K562 (cell line): ENCODE data around the gene SLC30A1. TPM values are rescaled to one million over a fixed set of nuclear protein-coding genes. Genes with fewer than 3 reads are reported as not detected.

ENCODE experiments used
- ATAC-seq: fragments of 200-7000 bp; cut with Tn5 transposase; 3 replicates; pipeline ENCODE4 v1.9.1; 2020; ENCODE audit warnings: moderate library complexity
- BruUV-seq: library from RNA; stranded (reverse); fragments of 400-500 nt; replicated peaks from 2 replicates; lab custom pipeline; 2021; lab: Mats Ljungman, UMichigan
- CTCF ChIA-PET: fragments of 300-600 bp; formaldehyde crosslinking; extraction: SDS; loops from one replicate; lab custom pipeline; 2021; ENCODE audit warnings: low intra/inter-chr PET ratio; lab: Yijun Ruan, JAX
- POLR2A ChIA-PET: fragments of 300-600, 350-650 bp; sonication (Branson Sonifier 250); formaldehyde crosslinking; extraction: SDS; loops from one replicate; lab custom pipeline; 2021; ENCODE audit warnings: antibody characterized with exemption, inconsistent platforms; lab: Yijun Ruan, JAX
- DNase-seq, 4 experiments: peaks; one replicate each; pipeline versions ENCODE4 v3.0.0 to v3.0.0-alpha.2; 2011 to 2018; ENCODE audit warnings: low spot score in 3 of 4, mixed read lengths in 3 of 4; ENCODE audit errors: extremely low read depth in 1 of 4
- FAIRE-seq: peaks from 2 replicates; lab custom pipeline; 2011; peaks lifted over from hg19 to GRCh38; lab: Jason Lieb, UNC
- H2AFZ ChIP-seq: 2 replicates; pipeline ENCODE4 v1.6.0; 2011; ENCODE audit warnings: low read depth, low read length, control low read depth, inconsistent platforms
- H3K27ac ChIP-seq: fragments of 200-600 bp; 3 replicates; pipeline ENCODE4 v1.8.0; 2011; ENCODE audit warnings: low read depth, mild to moderate bottlenecking, control low read depth, inconsistent platforms, low read length, moderate library complexity, mixed read lengths; ENCODE audit errors: extremely low read depth
- H3K27me3 ChIP-seq, 2 experiments: fragments of 300-600 bp in 1 of 2; 2 replicates in 1 of 2; 3 replicates in 1 of 2; pipeline versions ENCODE4 v1.6.0 to v1.8.0; 2011; ENCODE audit warnings: inconsistent platforms in 2 of 2, low read length in 2 of 2, mild to moderate bottlenecking in 1 of 2, mixed read lengths in 1 of 2, moderate library complexity in 1 of 2; ENCODE audit not compliant: control insufficient read depth in 2 of 2, insufficient read depth in 2 of 2
- H3K36me3 ChIP-seq: fragments of 300-600 bp; 3 replicates; pipeline ENCODE4 v1.8.0; 2011; ENCODE audit warnings: mild to moderate bottlenecking, low read length, inconsistent platforms; ENCODE audit not compliant: control insufficient read depth, insufficient read depth
- H3K4me1 ChIP-seq, 2 experiments: fragments of 200-600 bp in 1 of 2; replicated peaks in 1 of 2; 2 replicates in 1 of 2; 3 replicates in 1 of 2; pipeline versions ENCODE4 v1.5.1 to v1.8.0; 2011; ENCODE audit warnings: inconsistent platforms in 2 of 2, low read length in 2 of 2, mild to moderate bottlenecking in 1 of 2, mixed read lengths in 1 of 2, moderate library complexity in 1 of 2; ENCODE audit not compliant: control insufficient read depth in 2 of 2, insufficient read depth in 2 of 2
- H3K4me2 ChIP-seq: 2 replicates; pipeline ENCODE4 v1.6.1; 2011; ENCODE audit warnings: low read length, control low read depth, inconsistent platforms, mixed read lengths; ENCODE audit not compliant: insufficient read depth
- H3K4me3 ChIP-seq: fragments of 200-600 bp; sonication (generic), shearing (Covaris generic); 2 replicates; pipeline ENCODE4 v1.5.1; 2016; ENCODE audit warnings: control low read depth, inconsistent platforms
- H3K79me2 ChIP-seq: fragments of 200-600 bp; 3 replicates; pipeline ENCODE4 v1.8.0; 2011; ENCODE audit warnings: low read length, inconsistent platforms; ENCODE audit not compliant: control insufficient read depth, insufficient read depth
- H3K9ac ChIP-seq, 2 experiments: 2 replicates each; pipeline versions ENCODE4 v1.6.0 to v1.6.1; 2011; ENCODE audit warnings: low read depth in 2 of 2, low read length in 2 of 2, control low read depth in 1 of 2, inconsistent platforms in 1 of 2, mild to moderate bottlenecking in 1 of 2, mixed read lengths in 1 of 2; ENCODE audit not compliant: insufficient read depth in 1 of 2
- H3K9me1 ChIP-seq: one replicate; pipeline ENCODE4 v1.6.0; 2011; ENCODE audit warnings: inconsistent platforms, mild to moderate bottlenecking, low read length, moderate library complexity; ENCODE audit not compliant: control insufficient read depth, insufficient read depth
- H3K9me3 ChIP-seq: replicated peaks from 2 replicates; pipeline ENCODE4 v1.5.1; 2011; ENCODE audit warnings: low read depth, low read length, inconsistent platforms; ENCODE audit not compliant: control insufficient read depth, insufficient read depth
- H4K20me1 ChIP-seq: replicated peaks from 2 replicates; pipeline ENCODE4 v1.6.1; 2011; ENCODE audit warnings: low read length, inconsistent platforms, mixed read lengths; ENCODE audit not compliant: control insufficient read depth, insufficient read depth
- BMI1 ChIP-seq: fragments of 150-350 bp; IDR thresholded peaks from 2 replicates; pipeline ENCODE4 v1.6.1; 2014; ENCODE audit warnings: low read length
- FOSL1 ChIP-seq: fragments of 200-800 bp; sonication (Bioruptor generic); conservative IDR thresholded peaks from 2 replicates; pipeline ENCODE4 v1.6.1; 2016; ENCODE audit warnings: missing genetic modification characterization, missing compliant biosample characterization
- HSF4 ChIP-seq: fragments of 250-450 bp; sonication (Bioruptor Pico); IDR thresholded peaks from 2 replicates; pipeline ENCODE4 v2.1.2; 2022; ENCODE audit warnings: mild to moderate bottlenecking, moderate library complexity, borderline replicate concordance
- JUND ChIP-seq, 2 experiments: IDR thresholded peaks; 2 replicates in 1 of 2; 3 replicates in 1 of 2; pipeline ENCODE4 v1.6.1; 2011; ENCODE audit warnings: borderline replicate concordance in 2 of 2, low read depth in 2 of 2, low read length in 2 of 2, improper control_type of control experiment in 1 of 2, missing biosample characterization in 1 of 2, missing genetic modification characterization in 1 of 2, missing genetic modification reagents in 1 of 2
- MGA ChIP-seq: fragments of 450-650 bp; IDR thresholded peaks from 2 replicates; pipeline ENCODE4 v1.6.1; 2016; ENCODE audit warnings: mild to moderate bottlenecking, moderate library complexity
- MTA3 ChIP-seq: fragments of 450-650 bp; formaldehyde crosslinking; IDR thresholded peaks from 2 replicates; pipeline ENCODE4 v1.6.1; 2017; ENCODE audit warnings: mild to moderate bottlenecking, borderline replicate concordance
- ZNF23 ChIP-seq: fragments of 250-450 bp; sonication (Bioruptor Pico); IDR thresholded peaks from 2 replicates; pipeline ENCODE4 v1.4.0; 2020; ENCODE audit warnings: mild to moderate bottlenecking
- ZNF384 ChIP-seq: IDR thresholded peaks from 2 replicates; pipeline ENCODE4 v1.6.1; 2012; ENCODE audit warnings: low read depth, low read length, improper control_type of control experiment
- ZZZ3 ChIP-seq: fragments of 450-650 bp; IDR thresholded peaks from 2 replicates; pipeline ENCODE4 v1.6.1; 2016; ENCODE audit warnings: antibody characterized with exemption, mild to moderate bottlenecking, moderate library complexity
- WGBS: fragments of 100-300 bp; shearing (Covaris generic); methylation state at CpG from one replicate; pipeline ENCODE4 v1.1.6; 2016; ENCODE audit warnings: low coverage, mixed read lengths; ENCODE audit not compliant: insufficient coverage; ENCODE audit errors: missing lambda C conversion rate; 5-methylcytosine and 5-hydroxymethylcytosine counted together
- in situ Hi-C: fragments of 300-500 bp; cut with MboI; formaldehyde crosslinking; loops from 4 replicates; pipeline ENCODE4 v1.15.0; 2018; ENCODE audit warnings: inconsistent platforms, mixed read lengths
- intact Hi-C: fragments of 100-400 bp; cut with micrococcal nuclease; formaldehyde crosslinking; loops from 2 replicates; pipeline ENCODE4 v1.14.2; 2022
- polyA plus RNA-seq, 8 experiments: library from polyadenylated mRNA; depleted of rRNA in 4 of 8; stranded (reverse) in 5 of 8; unstranded in 3 of 8; fragments of >200 nt; fragmentation: Nextera tagmentation in 2 of 8; fragmentation: Illumina TruSeq in 1 of 8; extraction: Ambion mirVana in 2 of 8; extraction: Trizol in 1 of 8; gene quantifications; 2 replicates each; pipeline versions ENCODE4 v1.2.1 to v1.2.3, GENCODE V29; 2011 to 2014; ENCODE audit warnings: inconsistent platforms in 1 of 8, missing spikeins in 1 of 8
- total RNA-seq, 7 experiments: library from RNA; depleted of rRNA in 6 of 7; stranded (reverse); fragments of >200 nt in 6 of 7; fragmentation: Illumina TruSeq in 2 of 7; extraction: Trizol in 2 of 7; gene quantifications; 2 replicates each; pipeline versions ENCODE4 v1.2.1 to v1.2.3, GENCODE V29; 2011 to 2021; ENCODE audit warnings: low replicate concordance in 1 of 7

SLC30A1 gene
- total and polyA plus RNA-seq, 9 of the 15 experiments (the other 6 are each of a cell fraction or from before 2014, with no cell fraction given), result 4.1 to 14.4 (median 6.6) TPM

DNA sequence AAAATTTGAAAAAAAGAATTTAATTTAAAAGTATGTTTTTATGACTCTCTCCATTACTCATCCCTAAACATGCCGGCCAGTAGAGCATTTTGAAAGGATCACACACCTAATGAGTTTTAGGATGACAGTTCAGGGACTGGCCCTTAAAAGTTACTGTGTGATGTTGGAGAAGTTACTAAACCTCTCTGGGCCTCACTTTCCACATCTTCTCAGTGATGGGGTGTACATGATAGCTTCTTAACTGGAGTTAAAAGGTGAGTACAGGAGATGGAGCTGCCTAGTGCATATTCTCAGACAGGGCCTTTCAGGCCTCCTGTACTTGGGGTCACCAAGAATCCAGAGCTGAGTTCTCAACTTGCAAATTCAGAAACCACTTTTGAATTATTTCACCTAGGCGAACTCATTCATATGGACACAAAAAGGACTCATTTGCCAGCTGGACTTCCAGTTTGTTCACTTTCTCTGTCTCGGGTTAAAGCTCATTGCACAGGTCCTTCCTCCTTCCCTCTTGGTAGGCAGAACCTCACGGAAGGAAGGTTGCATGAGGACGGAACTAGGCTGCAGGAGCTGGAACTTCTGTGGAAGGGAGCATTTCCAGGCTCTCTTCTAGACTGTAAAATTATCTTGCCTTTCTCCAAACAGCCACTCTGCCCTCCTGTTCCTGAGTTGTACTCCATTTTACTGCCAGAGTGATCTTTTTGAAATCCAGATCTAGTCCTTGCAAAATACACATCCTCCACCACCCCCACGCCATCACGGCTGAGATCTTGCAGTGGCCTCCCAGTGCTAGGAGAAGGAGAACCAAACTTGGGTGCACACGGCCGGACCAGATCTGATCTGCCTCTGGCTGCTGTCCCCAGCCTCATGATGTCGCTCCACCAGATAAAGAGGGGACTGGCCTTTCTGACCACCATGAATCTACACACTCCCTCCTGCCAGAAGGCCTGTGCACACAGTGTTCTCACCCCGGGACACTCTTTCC, 4.3 kb upstream of the SLC30A1 start:
- no peak overlapping the region for H3K27ac ChIP-seq
- peak overlapping the region in 1 of 2 experiments; percentile 73; a peak in 2 of 4 replicates for H3K9ac ChIP-seq
- intact Hi-C loops (no loop called here), in situ Hi-C loops (no loop called here)
- H3K4me3 ChIP-seq, result no peak overlapping the region
- no peak for ATAC-seq
- ChIA-PET CTCF (no interaction called here), POLR2A (interaction anchor here (0.7 to 2.5 kb wide), 7 partner anchors 10 to 578 kb away, joined by 3 to 8 read pairs (median 5); no protein-coding TSS in a partner anchor)
- no TSS peak for BruUV-seq
- peaks cover 7% of the 10 kb centered on the region for H3K79me2 ChIP-seq
- 38% methylated on average over 11 of the region's 11 CpGs for WGBS
- H3K9me1 ChIP-seq, result no peaks in the 10 kb centered on the region
- DNase-seq, result peak in 2 of 4 experiments; percentile 38 to 60
- H3K4me1 ChIP-seq, result peaks cover 18 to 20% of the 10 kb centered on the region in 2 experiments; a peak in 4 of 5 replicates
- H2AFZ ChIP-seq, result peak overlapping the region; percentile 73
- peak overlapping the region; percentile 30; the same call in 1 of the 2 replicates for H3K4me2 ChIP-seq
- no peaks in the 10 kb centered on the region for H3K36me3 ChIP-seq
- H4K20me1 ChIP-seq, result no peaks in the 10 kb centered on the region
- FAIRE-seq, result peak; percentile 15
- no peaks in the 10 kb centered on the region for H3K9me3 ChIP-seq
- H3K27me3 ChIP-seq, result no peaks in the 10 kb centered on the region
- no peak for TF ChIP-seq ZNF23 (CRISPR knock-in tag)
- no peak for TF ChIP-seq BMI1
- no peak for TF ChIP-seq JUND (IDR thresholded peaks at IDR 0.05; ENCODE audit: borderline replicate concordance, low read depth, low read length)
- no peak for TF ChIP-seq JUND (tag; IDR thresholded peaks at IDR 0.05; ENCODE audit: borderline replicate concordance, low read depth, low read length)
- TF ChIP-seq FOSL1 (tag), result no peak
- TF ChIP-seq MTA3, result no peak
- TF ChIP-seq ZZZ3, result no peak
- TF ChIP-seq MGA, result no peak
- TF ChIP-seq HSF4 (CRISPR knock-in tag), result no peak
- no peak for TF ChIP-seq ZNF384
